K562 (cell line): ENCODE results near the gene C3. TPM values are rescaled to one million over a fixed set of nuclear protein-coding genes. Genes with fewer than 3 reads are reported as not detected.

Experiments used
- CREB5 ChIP-seq: fragments of 250-450 bp; sonication (Bioruptor Pico); IDR thresholded peaks from 2 replicates; pipeline ENCODE4 v1.5.0; 2020; ENCODE audit warnings: mild to moderate bottlenecking
- FUS ChIP-seq: fragments of 200-400 bp; formaldehyde crosslinking; optimal IDR thresholded peaks from 2 replicates; pipeline ENCODE3; 2017; ENCODE audit warnings: low read depth, low read length
- MYC ChIP-seq, 2 experiments: fragments of 250-450 bp in 1 of 2; sonication (Bioruptor Pico) in 1 of 2; IDR thresholded peaks; 2 replicates each; pipeline versions ENCODE4 v1.5.1 to v1.6.1; 2012 to 2021; ENCODE audit warnings: low read depth in 2 of 2, borderline replicate concordance in 1 of 2, improper control_type of control experiment in 1 of 2, low read length in 1 of 2, mild to moderate bottlenecking in 1 of 2, moderate library complexity in 1 of 2
- NKRF ChIP-seq: fragments of 450-650 bp; IDR thresholded peaks from 2 replicates; pipeline ENCODE4 v1.6.1; 2016; ENCODE audit warnings: borderline replicate concordance
- POLR2A ChIP-seq: fragments of 450-650 bp; conservative IDR thresholded peaks from 2 replicates; pipeline ENCODE4 v1.6.1; 2016
- POLR2AphosphoS5 ChIP-seq: IDR thresholded peaks from 2 replicates; pipeline ENCODE4 v1.6.1; 2011; ENCODE audit warnings: mild to moderate bottlenecking, low read depth, low read length, moderate library complexity; ENCODE audit not compliant: control insufficient read depth, insufficient read depth
- RAD21 ChIP-seq, 2 experiments: fragments of 250-450 bp in 1 of 2; fragments of 450-650 bp in 1 of 2; sonication (Bioruptor Pico) in 1 of 2; formaldehyde crosslinking in 1 of 2; IDR thresholded peaks in 1 of 2; conservative IDR thresholded peaks in 1 of 2; 2 replicates each; pipeline versions ENCODE4 v1.4.0 to v1.8.0; 2020 to 2022; ENCODE audit warnings: mild to moderate bottlenecking in 2 of 2, moderate library complexity in 1 of 2
- SNAPC5 ChIP-seq: fragments of 250-450 bp; sonication (Bioruptor Pico); IDR thresholded peaks from 2 replicates; pipeline ENCODE4 v1.8.0; 2021; ENCODE audit warnings: moderate library complexity, mild to moderate bottlenecking, inconsistent platforms
- TCF7 ChIP-seq: sonication (generic); IDR thresholded peaks from 2 replicates; pipeline ENCODE4 v1.6.1; 2016; ENCODE audit warnings: antibody characterized with exemption, borderline replicate concordance
- TEAD4 ChIP-seq, 2 experiments: sonication (generic) in 1 of 2; formaldehyde crosslinking in 1 of 2; IDR thresholded peaks; 2 replicates each; pipeline versions ENCODE4 v1.6.1 to v1.8.0; 2012 to 2022; ENCODE audit warnings: borderline replicate concordance in 1 of 2, inconsistent platforms in 1 of 2, low read length in 1 of 2, mild to moderate bottlenecking in 1 of 2, missing genetic modification reagents in 1 of 2
- YY1 ChIP-seq, 3 experiments: IDR thresholded peaks; 2 replicates each; pipeline ENCODE4 v1.6.1; 2011; ENCODE audit warnings: low read length in 2 of 3, mild to moderate bottlenecking in 2 of 3, moderate library complexity in 2 of 3, borderline replicate concordance in 1 of 3, control low read depth in 1 of 3, low read depth in 1 of 3; ENCODE audit not compliant: insufficient read depth in 3 of 3, insufficient replicate concordance in 2 of 3, control insufficient read depth in 1 of 3, insufficient read length in 1 of 3; ENCODE audit errors: extremely low read depth in 1 of 3
- ZKSCAN1 ChIP-seq: fragments of 150-350 bp; IDR thresholded peaks from 2 replicates; pipeline ENCODE4 v1.6.1; 2016; ENCODE audit warnings: low read depth, low read length
- ZNF280A ChIP-seq: fragments of 450-650 bp; IDR thresholded peaks from 2 replicates; pipeline ENCODE4 v1.6.1; 2018; ENCODE audit warnings: mild to moderate bottlenecking, low read depth; ENCODE audit not compliant: partially characterized antibody
- ZNF316 ChIP-seq: fragments of 450-650 bp; IDR thresholded peaks from 2 replicates; pipeline ENCODE4 v1.6.1; 2016
- ZNF395 ChIP-seq: fragments of 200-800 bp; sonication (Bioruptor generic); IDR thresholded peaks from 2 replicates; pipeline ENCODE4 v1.6.1; 2017; ENCODE audit warnings: missing genetic modification characterization, missing compliant biosample characterization
- polyA plus RNA-seq, 8 experiments: library from polyadenylated mRNA; depleted of rRNA in 4 of 8; stranded (reverse) in 5 of 8; unstranded in 3 of 8; fragments of >200 nt; fragmentation: Nextera tagmentation in 2 of 8; fragmentation: Illumina TruSeq in 1 of 8; extraction: Ambion mirVana in 2 of 8; extraction: Trizol in 1 of 8; gene quantifications; 2 replicates each; pipeline versions ENCODE4 v1.2.1 to v1.2.3, GENCODE V29; 2011 to 2014; ENCODE audit warnings: inconsistent platforms in 1 of 8, missing spikeins in 1 of 8
- total RNA-seq, 7 experiments: library from RNA; depleted of rRNA in 6 of 7; stranded (reverse); fragments of >200 nt in 6 of 7; fragmentation: Illumina TruSeq in 2 of 7; extraction: Trizol in 2 of 7; gene quantifications; 2 replicates each; pipeline versions ENCODE4 v1.2.1 to v1.2.3, GENCODE V29; 2011 to 2021; ENCODE audit warnings: low replicate concordance in 1 of 7

The C3 gene
- total and polyA plus RNA-seq, 9 of the 15 experiments (the other 6 are each of a cell fraction or from before 2014, with no cell fraction given), result 0.59 to 10.6 (median 2.2) TPM

GRCh38 chr19:6753178-6754031 is 33.0 kb upstream of the C3 start (continued):
- TF ChIP-seq NKRF (peak; percentile 98; the same call in 1 of the 2 replicates), POLR2A (peak; percentile 67), ZNF316 (no peak), TCF7 (0 out of 2 replicates have a peak, but pooled peaks have one; percentile 20), RAD21 (CRISPR knock-in tag; conservative IDR thresholded peaks at IDR 0.05 in 1 of 2, IDR thresholded peaks at IDR 0.05 in 1 of 2) (peak; percentile 61 to 71), ZNF395 (CRISPR knock-in tag) (peak; percentile 61; the same call in 1 of the 2 replicates), POLR2AphosphoS5 (peak; percentile 48; the same call in 1 of the 2 replicates), FUS (no peak), CREB5 (no peak), TEAD4 (IDR thresholded peaks at IDR 0.05; ENCODE audit: low read length) (peak; percentile 78), TEAD4 (CRISPR knock-in tag; IDR thresholded peaks at IDR 0.05; ENCODE audit: borderline replicate concordance) (no peak), MYC (IDR thresholded peaks at IDR 0.05; ENCODE audit: low read depth, low read length) (peak; percentile 98), MYC (CRISPR knock-in tag; IDR thresholded peaks at IDR 0.05; ENCODE audit: borderline replicate concordance, low read depth) (peak; percentile 96), ZNF280A (no peak), SNAPC5 (no peak), ZKSCAN1 (peak; percentile 59; the same call in 1 of the 2 replicates), YY1 (IDR thresholded peaks at IDR 0.05; ENCODE audit: borderline replicate concordance in 1 of 3, control insufficient read depth in 1 of 3, extremely low read depth in 1 of 3, insufficient read depth in 3 of 3, insufficient read length in 1 of 3, insufficient replicate concordance in 2 of 3, low read depth in 1 of 3, low read length in 2 of 3) (peak in 2 of 3 experiments; percentile 17 to 50)
